K562 (cell line): ENCODE results near the gene FHDC1. TPM values are rescaled to one million over a fixed set of nuclear protein-coding genes. Genes with fewer than 3 reads are reported as not detected.

Source experiments
- ATAC-seq: fragments of 200-7000 bp; cut with Tn5 transposase; 3 replicates; pipeline ENCODE4 v1.9.1; 2020; ENCODE audit warnings: moderate library complexity
- BruUV-seq: library from RNA; stranded (reverse); fragments of 400-500 nt; replicated peaks from 2 replicates; lab custom pipeline; 2021; lab: Mats Ljungman, UMichigan
- CTCF ChIA-PET: fragments of 300-600 bp; formaldehyde crosslinking; extraction: SDS; loops from one replicate; lab custom pipeline; 2021; ENCODE audit warnings: low intra/inter-chr PET ratio; lab: Yijun Ruan, JAX
- POLR2A ChIA-PET: fragments of 300-600, 350-650 bp; sonication (Branson Sonifier 250); formaldehyde crosslinking; extraction: SDS; loops from one replicate; lab custom pipeline; 2021; ENCODE audit warnings: antibody characterized with exemption, inconsistent platforms; lab: Yijun Ruan, JAX
- DNase-seq, 4 experiments: peaks; one replicate each; pipeline versions ENCODE4 v3.0.0 to v3.0.0-alpha.2; 2011 to 2018; ENCODE audit warnings: low spot score in 3 of 4, mixed read lengths in 3 of 4; ENCODE audit errors: extremely low read depth in 1 of 4
- FAIRE-seq: peaks from 2 replicates; lab custom pipeline; 2011; peaks lifted over from hg19 to GRCh38; lab: Jason Lieb, UNC
- H2AFZ ChIP-seq: 2 replicates; pipeline ENCODE4 v1.6.0; 2011; ENCODE audit warnings: low read depth, low read length, control low read depth, inconsistent platforms
- H3K27ac ChIP-seq: fragments of 200-600 bp; 3 replicates; pipeline ENCODE4 v1.8.0; 2011; ENCODE audit warnings: low read depth, mild to moderate bottlenecking, control low read depth, inconsistent platforms, low read length, moderate library complexity, mixed read lengths; ENCODE audit errors: extremely low read depth
- H3K27me3 ChIP-seq, 2 experiments: fragments of 300-600 bp in 1 of 2; 2 replicates in 1 of 2; 3 replicates in 1 of 2; pipeline versions ENCODE4 v1.6.0 to v1.8.0; 2011; ENCODE audit warnings: inconsistent platforms in 2 of 2, low read length in 2 of 2, mild to moderate bottlenecking in 1 of 2, mixed read lengths in 1 of 2, moderate library complexity in 1 of 2; ENCODE audit not compliant: control insufficient read depth in 2 of 2, insufficient read depth in 2 of 2
- H3K36me3 ChIP-seq: fragments of 300-600 bp; 3 replicates; pipeline ENCODE4 v1.8.0; 2011; ENCODE audit warnings: mild to moderate bottlenecking, low read length, inconsistent platforms; ENCODE audit not compliant: control insufficient read depth, insufficient read depth
- H3K4me1 ChIP-seq, 2 experiments: fragments of 200-600 bp in 1 of 2; replicated peaks in 1 of 2; 2 replicates in 1 of 2; 3 replicates in 1 of 2; pipeline versions ENCODE4 v1.5.1 to v1.8.0; 2011; ENCODE audit warnings: inconsistent platforms in 2 of 2, low read length in 2 of 2, mild to moderate bottlenecking in 1 of 2, mixed read lengths in 1 of 2, moderate library complexity in 1 of 2; ENCODE audit not compliant: control insufficient read depth in 2 of 2, insufficient read depth in 2 of 2
- H3K4me2 ChIP-seq: 2 replicates; pipeline ENCODE4 v1.6.1; 2011; ENCODE audit warnings: low read length, control low read depth, inconsistent platforms, mixed read lengths; ENCODE audit not compliant: insufficient read depth
- H3K4me3 ChIP-seq: fragments of 200-600 bp; sonication (generic), shearing (Covaris generic); 2 replicates; pipeline ENCODE4 v1.5.1; 2016; ENCODE audit warnings: control low read depth, inconsistent platforms
- H3K79me2 ChIP-seq: fragments of 200-600 bp; 3 replicates; pipeline ENCODE4 v1.8.0; 2011; ENCODE audit warnings: low read length, inconsistent platforms; ENCODE audit not compliant: control insufficient read depth, insufficient read depth
- H3K9ac ChIP-seq, 2 experiments: 2 replicates each; pipeline versions ENCODE4 v1.6.0 to v1.6.1; 2011; ENCODE audit warnings: low read depth in 2 of 2, low read length in 2 of 2, control low read depth in 1 of 2, inconsistent platforms in 1 of 2, mild to moderate bottlenecking in 1 of 2, mixed read lengths in 1 of 2; ENCODE audit not compliant: insufficient read depth in 1 of 2
- H3K9me1 ChIP-seq: one replicate; pipeline ENCODE4 v1.6.0; 2011; ENCODE audit warnings: inconsistent platforms, mild to moderate bottlenecking, low read length, moderate library complexity; ENCODE audit not compliant: control insufficient read depth, insufficient read depth
- H3K9me3 ChIP-seq: replicated peaks from 2 replicates; pipeline ENCODE4 v1.5.1; 2011; ENCODE audit warnings: low read depth, low read length, inconsistent platforms; ENCODE audit not compliant: control insufficient read depth, insufficient read depth
- H4K20me1 ChIP-seq: replicated peaks from 2 replicates; pipeline ENCODE4 v1.6.1; 2011; ENCODE audit warnings: low read length, inconsistent platforms, mixed read lengths; ENCODE audit not compliant: control insufficient read depth, insufficient read depth
- CBX2 ChIP-seq: fragments of 200-600 bp; sonication (generic); IDR thresholded peaks from one replicate; pipeline ENCODE4 v1.6.1; 2012; ENCODE audit warnings: mild to moderate bottlenecking, low read length, inconsistent platforms; ENCODE audit not compliant: insufficient read depth, poor library complexity, severe bottlenecking
- CBX3 ChIP-seq, 2 experiments: IDR thresholded peaks; 1 replicate in 1 of 2; 2 replicates in 1 of 2; pipeline ENCODE4 v1.6.1; 2012; ENCODE audit warnings: inconsistent platforms in 2 of 2, low read length in 2 of 2, borderline replicate concordance in 1 of 2, control low read depth in 1 of 2
- ETS2 ChIP-seq: IDR thresholded peaks from 2 replicates; pipeline ENCODE4 v1.6.1; 2016; ENCODE audit warnings: borderline replicate concordance, missing genetic modification characterization, mild to moderate bottlenecking, moderate library complexity, missing compliant biosample characterization; ENCODE audit not compliant: poor library complexity, severe bottlenecking
- MCM2 ChIP-seq: fragments of 450-650 bp; IDR thresholded peaks from 2 replicates; pipeline ENCODE4 v1.6.1; 2017; ENCODE audit warnings: low read depth, mild to moderate bottlenecking
- RAD21 ChIP-seq, 2 experiments: fragments of 250-450 bp in 1 of 2; fragments of 450-650 bp in 1 of 2; sonication (Bioruptor Pico) in 1 of 2; formaldehyde crosslinking in 1 of 2; IDR thresholded peaks in 1 of 2; conservative IDR thresholded peaks in 1 of 2; 2 replicates each; pipeline versions ENCODE4 v1.4.0 to v1.8.0; 2020 to 2022; ENCODE audit warnings: mild to moderate bottlenecking in 2 of 2, moderate library complexity in 1 of 2
- SETDB1 ChIP-seq: IDR thresholded peaks from one replicate; pipeline ENCODE4 v1.6.1; 2012; ENCODE audit warnings: low read length, control low read depth, inconsistent platforms
- SMAD1 ChIP-seq: fragments of 150-350 bp; IDR thresholded peaks from 2 replicates; pipeline ENCODE4 v1.6.1; 2014; ENCODE audit warnings: low read length, low read depth; ENCODE audit not compliant: partially characterized antibody
- TCFL5 ChIP-seq: fragments of 250-450 bp; sonication (Bioruptor Pico); conservative IDR thresholded peaks from 2 replicates; pipeline ENCODE4 v1.6.1; 2021; ENCODE audit warnings: mild to moderate bottlenecking, moderate library complexity, matching md5 sums
- ZC3H4 ChIP-seq: sonication (generic); formaldehyde crosslinking; IDR thresholded peaks from 2 replicates; pipeline ENCODE4 v1.9.0; 2021; ENCODE audit warnings: missing genetic modification reagents, borderline replicate concordance
- ZNF146 ChIP-seq: IDR thresholded peaks from one replicate; pipeline ENCODE4 v1.6.1; 2018; ENCODE audit warnings: missing compliant biosample characterization; ENCODE audit not compliant: unreplicated experiment
- ZNF707 ChIP-seq: fragments of 250-450 bp; sonication (Bioruptor Pico); conservative IDR thresholded peaks from 2 replicates; pipeline ENCODE4 v1.8.0; 2022; ENCODE audit warnings: inconsistent platforms, mild to moderate bottlenecking, moderate library complexity
- ZSCAN32 ChIP-seq: fragments of 450-650 bp; formaldehyde crosslinking; IDR thresholded peaks from 2 replicates; pipeline ENCODE4 v1.4.0; 2020; ENCODE audit warnings: mild to moderate bottlenecking, moderate library complexity
- WGBS: fragments of 100-300 bp; shearing (Covaris generic); methylation state at CpG from one replicate; pipeline ENCODE4 v1.1.6; 2016; ENCODE audit warnings: low coverage, mixed read lengths; ENCODE audit not compliant: insufficient coverage; ENCODE audit errors: missing lambda C conversion rate; 5-methylcytosine and 5-hydroxymethylcytosine counted together
- in situ Hi-C: fragments of 300-500 bp; cut with MboI; formaldehyde crosslinking; loops from 4 replicates; pipeline ENCODE4 v1.15.0; 2018; ENCODE audit warnings: inconsistent platforms, mixed read lengths
- intact Hi-C: fragments of 100-400 bp; cut with micrococcal nuclease; formaldehyde crosslinking; loops from 2 replicates; pipeline ENCODE4 v1.14.2; 2022
- polyA plus RNA-seq, 8 experiments: library from polyadenylated mRNA; depleted of rRNA in 4 of 8; stranded (reverse) in 5 of 8; unstranded in 3 of 8; fragments of >200 nt; fragmentation: Nextera tagmentation in 2 of 8; fragmentation: Illumina TruSeq in 1 of 8; extraction: Ambion mirVana in 2 of 8; extraction: Trizol in 1 of 8; gene quantifications; 2 replicates each; pipeline versions ENCODE4 v1.2.1 to v1.2.3, GENCODE V29; 2011 to 2014; ENCODE audit warnings: inconsistent platforms in 1 of 8, missing spikeins in 1 of 8
- total RNA-seq, 7 experiments: library from RNA; depleted of rRNA in 6 of 7; stranded (reverse); fragments of >200 nt in 6 of 7; fragmentation: Illumina TruSeq in 2 of 7; extraction: Trizol in 2 of 7; gene quantifications; 2 replicates each; pipeline versions ENCODE4 v1.2.1 to v1.2.3, GENCODE V29; 2011 to 2021; ENCODE audit warnings: low replicate concordance in 1 of 7
- TF ChIP-seq, protein P1 (sequence below): fragments of 200-800 bp; sonication (Bioruptor generic); IDR thresholded peaks from 2 replicates; pipeline ENCODE4 v1.6.1; 2017; ENCODE audit warnings: missing genetic modification characterization, missing compliant biosample characterization
- TF ChIP-seq, protein P2 (sequence below): sonication (generic); formaldehyde crosslinking; IDR thresholded peaks from 2 replicates; pipeline ENCODE4 v1.8.0; 2023; ENCODE audit warnings: mild to moderate bottlenecking, missing genetic modification reagents
- TF ChIP-seq, protein P3 (sequence below): fragments of 450-650 bp; IDR thresholded peaks from one replicate; pipeline ENCODE4 v1.6.1; 2018; ENCODE audit warnings: mild to moderate bottlenecking, moderate library complexity; ENCODE audit not compliant: partially characterized antibody

Gene FHDC1
- total and polyA plus RNA-seq, 9 of the 15 experiments (the other 6 are each of a cell fraction or from before 2014, with no cell fraction given) = 0.01 to 0.43 (median 0.07) TPM

DNA sequence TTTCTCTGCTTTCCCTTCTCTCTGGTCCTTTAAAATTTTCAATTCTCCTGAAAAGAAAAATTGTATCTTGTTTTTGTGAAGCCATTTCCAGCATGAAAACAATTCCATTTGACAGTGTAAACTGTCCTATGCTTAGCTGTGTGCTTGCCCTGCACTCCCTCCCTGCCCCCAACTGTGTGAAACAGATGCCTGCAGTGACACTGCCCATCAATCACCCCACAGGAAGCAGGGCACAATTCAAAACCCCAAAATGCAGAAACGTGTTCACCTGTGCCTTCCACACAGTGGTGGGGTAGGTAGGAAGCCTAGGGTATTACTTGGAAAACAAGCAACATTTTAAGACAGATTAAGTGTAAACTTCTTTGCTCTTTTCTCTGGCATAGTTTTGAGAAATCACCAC, 6.2 kb upstream of the FHDC1 start:
- TF ChIP-seq ETS2 (tag) (no peak), CBX2 (no peak), RAD21 (CRISPR knock-in tag; conservative IDR thresholded peaks at IDR 0.05 in 1 of 2, IDR thresholded peaks at IDR 0.05 in 1 of 2) (no peak), ZSCAN32 (CRISPR knock-in tag) (no peak), SETDB1 (no peak), SMAD1 (no peak), ZNF146 (CRISPR knock-in tag) (no peak), MCM2 (no peak), TCFL5 (no peak), CBX3 (IDR thresholded peaks at IDR 0.05; ENCODE audit: borderline replicate concordance in 1 of 2, low read length in 2 of 2) (no peak), ZC3H4 (CRISPR knock-in tag) (no peak), ZNF707 (no peak)
- TF ChIP-seq, protein P1, sequence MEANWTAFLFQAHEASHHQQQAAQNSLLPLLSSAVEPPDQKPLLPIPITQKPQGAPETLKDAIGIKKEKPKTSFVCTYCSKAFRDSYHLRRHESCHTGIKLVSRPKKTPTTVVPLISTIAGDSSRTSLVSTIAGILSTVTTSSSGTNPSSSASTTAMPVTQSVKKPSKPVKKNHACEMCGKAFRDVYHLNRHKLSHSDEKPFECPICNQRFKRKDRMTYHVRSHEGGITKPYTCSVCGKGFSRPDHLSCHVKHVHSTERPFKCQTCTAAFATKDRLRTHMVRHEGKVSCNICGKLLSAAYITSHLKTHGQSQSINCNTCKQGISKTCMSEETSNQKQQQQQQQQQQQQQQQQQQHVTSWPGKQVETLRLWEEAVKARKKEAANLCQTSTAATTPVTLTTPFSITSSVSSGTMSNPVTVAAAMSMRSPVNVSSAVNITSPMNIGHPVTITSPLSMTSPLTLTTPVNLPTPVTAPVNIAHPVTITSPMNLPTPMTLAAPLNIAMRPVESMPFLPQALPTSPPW (CRISPR knock-in tag) = no peak
- TF ChIP-seq, protein P2, sequence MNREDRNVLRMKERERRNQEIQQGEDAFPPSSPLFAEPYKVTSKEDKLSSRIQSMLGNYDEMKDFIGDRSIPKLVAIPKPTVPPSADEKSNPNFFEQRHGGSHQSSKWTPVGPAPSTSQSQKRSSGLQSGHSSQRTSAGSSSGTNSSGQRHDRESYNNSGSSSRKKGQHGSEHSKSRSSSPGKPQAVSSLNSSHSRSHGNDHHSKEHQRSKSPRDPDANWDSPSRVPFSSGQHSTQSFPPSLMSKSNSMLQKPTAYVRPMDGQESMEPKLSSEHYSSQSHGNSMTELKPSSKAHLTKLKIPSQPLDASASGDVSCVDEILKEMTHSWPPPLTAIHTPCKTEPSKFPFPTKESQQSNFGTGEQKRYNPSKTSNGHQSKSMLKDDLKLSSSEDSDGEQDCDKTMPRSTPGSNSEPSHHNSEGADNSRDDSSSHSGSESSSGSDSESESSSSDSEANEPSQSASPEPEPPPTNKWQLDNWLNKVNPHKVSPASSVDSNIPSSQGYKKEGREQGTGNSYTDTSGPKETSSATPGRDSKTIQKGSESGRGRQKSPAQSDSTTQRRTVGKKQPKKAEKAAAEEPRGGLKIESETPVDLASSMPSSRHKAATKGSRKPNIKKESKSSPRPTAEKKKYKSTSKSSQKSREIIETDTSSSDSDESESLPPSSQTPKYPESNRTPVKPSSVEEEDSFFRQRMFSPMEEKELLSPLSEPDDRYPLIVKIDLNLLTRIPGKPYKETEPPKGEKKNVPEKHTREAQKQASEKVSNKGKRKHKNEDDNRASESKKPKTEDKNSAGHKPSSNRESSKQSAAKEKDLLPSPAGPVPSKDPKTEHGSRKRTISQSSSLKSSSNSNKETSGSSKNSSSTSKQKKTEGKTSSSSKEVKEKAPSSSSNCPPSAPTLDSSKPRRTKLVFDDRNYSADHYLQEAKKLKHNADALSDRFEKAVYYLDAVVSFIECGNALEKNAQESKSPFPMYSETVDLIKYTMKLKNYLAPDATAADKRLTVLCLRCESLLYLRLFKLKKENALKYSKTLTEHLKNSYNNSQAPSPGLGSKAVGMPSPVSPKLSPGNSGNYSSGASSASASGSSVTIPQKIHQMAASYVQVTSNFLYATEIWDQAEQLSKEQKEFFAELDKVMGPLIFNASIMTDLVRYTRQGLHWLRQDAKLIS (CRISPR knock-in tag) = no peak
- TF ChIP-seq, protein P3, sequence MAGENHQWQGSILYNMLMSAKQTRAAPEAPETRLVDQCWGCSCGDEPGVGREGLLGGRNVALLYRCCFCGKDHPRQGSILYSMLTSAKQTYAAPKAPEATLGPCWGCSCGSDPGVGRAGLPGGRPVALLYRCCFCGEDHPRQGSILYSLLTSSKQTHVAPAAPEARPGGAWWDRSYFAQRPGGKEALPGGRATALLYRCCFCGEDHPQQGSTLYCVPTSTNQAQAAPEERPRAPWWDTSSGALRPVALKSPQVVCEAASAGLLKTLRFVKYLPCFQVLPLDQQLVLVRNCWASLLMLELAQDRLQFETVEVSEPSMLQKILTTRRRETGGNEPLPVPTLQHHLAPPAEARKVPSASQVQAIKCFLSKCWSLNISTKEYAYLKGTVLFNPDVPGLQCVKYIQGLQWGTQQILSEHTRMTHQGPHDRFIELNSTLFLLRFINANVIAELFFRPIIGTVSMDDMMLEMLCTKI = no peak
- DNase-seq = no peak
- ChIA-PET CTCF (no interaction called here), POLR2A (interaction anchor here (1.2 kb wide), 1 partner anchor 11 kb away, joined by 3 read pairs; no protein-coding TSS in a partner anchor)
- H3K36me3 ChIP-seq = no peaks in the 10 kb centered on the region
- no TSS peak for BruUV-seq
- no peak for ATAC-seq
- H3K27me3 ChIP-seq = peaks cover 2 to 5% of the 10 kb centered on the region in 2 experiments; a peak in 3 of 5 replicates
- 0% methylated on average over 1 of the region's 1 CpG for WGBS
- FAIRE-seq = no peak
- in situ Hi-C loops = no loop called here
- H3K9me3 ChIP-seq = no peaks in the 10 kb centered on the region
- no peaks in the 10 kb centered on the region; a peak in 1 of 5 replicates for H3K4me1 ChIP-seq
- H2AFZ ChIP-seq = no peak overlapping the region
- intact Hi-C loops = no loop called here
- H3K4me2 ChIP-seq = no peak overlapping the region
- H3K79me2 ChIP-seq = no peaks in the 10 kb centered on the region
- no peaks in the 10 kb centered on the region for H4K20me1 ChIP-seq
- no peak overlapping the region for H3K27ac ChIP-seq
- no peak overlapping the region for H3K9ac ChIP-seq
- no peaks in the 10 kb centered on the region for H3K9me1 ChIP-seq
- H3K4me3 ChIP-seq = no peak overlapping the region
